Muscle layer of duodenum (tissue), 2 donors: ENCODE results near the gene SCD5.

Experiments used
- H3K27ac ChIP-seq: one replicate; pipeline ENCODE4 v1.7.0; 2013; ENCODE audit warnings: mild to moderate bottlenecking, low read length
- H3K27me3 ChIP-seq: one replicate; pipeline ENCODE4 v1.7.0; 2013; ENCODE audit warnings: low read depth, mild to moderate bottlenecking, control low read depth, low read length
- H3K36me3 ChIP-seq, 2 donors: one replicate each; pipeline ENCODE4 v1.7.0; 2013; ENCODE audit warnings: low read length in 2 of 2, control low read depth in 1 of 2, mild to moderate bottlenecking in 1 of 2; ENCODE audit not compliant: insufficient read depth in 2 of 2, control insufficient read depth in 1 of 2
- H3K4me1 ChIP-seq, 2 donors: one replicate each; pipeline ENCODE4 v1.7.0; 2013; ENCODE audit warnings: low read length in 2 of 2, mild to moderate bottlenecking in 2 of 2, control low read depth in 1 of 2, moderate library complexity in 1 of 2; ENCODE audit not compliant: insufficient read depth in 2 of 2, control insufficient read depth in 1 of 2
- H3K4me3 ChIP-seq, 2 donors: one replicate each; pipeline ENCODE4 v1.7.0; 2013; ENCODE audit warnings: low read length in 2 of 2, low read depth in 1 of 2, mild to moderate bottlenecking in 1 of 2
- H3K9me3 ChIP-seq, 2 donors: one replicate each; pipeline ENCODE4 v1.7.0; 2013; ENCODE audit warnings: low read length in 2 of 2, control low read depth in 1 of 2, mild to moderate bottlenecking in 1 of 2; ENCODE audit not compliant: control insufficient read depth in 1 of 2
- donor health status: healthy.

The SCD5 gene

DNA sequence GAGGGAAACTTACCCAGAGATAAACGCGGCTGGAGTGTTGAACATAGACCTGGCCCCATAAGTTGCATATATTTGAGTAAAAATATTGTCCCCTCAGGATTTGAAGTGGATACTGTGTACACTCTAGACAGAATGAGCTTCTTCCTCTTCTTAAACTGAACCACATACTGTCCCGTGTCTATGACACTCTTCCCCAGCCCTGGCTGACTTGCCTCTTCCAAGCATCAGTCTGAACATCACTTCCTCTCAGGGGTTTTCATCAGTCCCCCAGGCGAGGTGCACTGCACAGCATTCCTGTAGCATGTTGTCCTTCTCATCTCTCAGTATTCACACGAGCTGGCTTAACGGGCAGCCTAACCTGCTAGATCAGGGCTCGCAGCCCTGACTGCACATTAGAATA lies 156.3 kb downstream of the SCD5 start:
- no peaks in the 10 kb centered on the region for H3K9me3 ChIP-seq
- H3K36me3 ChIP-seq: no peaks in the 10 kb centered on the region
- H3K27me3 ChIP-seq: no peaks in the 10 kb centered on the region

DNA sequence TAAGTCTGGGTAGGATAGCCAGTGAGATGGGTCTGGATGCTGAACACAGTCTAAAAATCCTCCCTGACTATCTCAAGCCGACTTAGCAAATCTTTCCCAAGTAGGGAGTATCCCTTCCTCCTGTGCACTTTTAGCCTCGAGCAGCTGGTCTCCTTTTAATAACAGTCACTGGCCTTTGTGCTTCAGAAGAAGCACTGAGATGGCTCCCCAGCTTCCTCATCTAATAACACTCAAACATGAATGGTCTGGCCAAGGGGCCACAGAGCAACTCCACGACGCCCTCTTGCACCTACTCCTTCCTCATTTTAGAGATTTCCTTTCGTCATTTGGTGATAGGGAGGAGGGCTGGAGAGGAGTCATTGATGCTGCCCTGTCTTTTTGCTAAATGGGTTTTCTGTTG lies 158.1 kb downstream of the SCD5 start:
- no peak overlapping the region for H3K4me3 ChIP-seq
- H3K36me3 ChIP-seq: peaks cover 3 to 12% of the 10 kb centered on the region in 2 donors
- no peaks in the 10 kb centered on the region for H3K27me3 ChIP-seq
- H3K9me3 ChIP-seq: no peaks in the 10 kb centered on the region
- peaks cover 0 to 4% of the 10 kb centered on the region in 2 donors for H3K4me1 ChIP-seq
- H3K27ac ChIP-seq: no peak overlapping the region

More for the DNA sequence above, 156.3 kb downstream of the SCD5 start:
- Histone ChIP-seq H3K4me3 (no peak overlapping the region), H3K27ac (no peak overlapping the region), H3K4me1 (peaks cover 0 to 4% of the 10 kb centered on the region in 2 donors)

DNA sequence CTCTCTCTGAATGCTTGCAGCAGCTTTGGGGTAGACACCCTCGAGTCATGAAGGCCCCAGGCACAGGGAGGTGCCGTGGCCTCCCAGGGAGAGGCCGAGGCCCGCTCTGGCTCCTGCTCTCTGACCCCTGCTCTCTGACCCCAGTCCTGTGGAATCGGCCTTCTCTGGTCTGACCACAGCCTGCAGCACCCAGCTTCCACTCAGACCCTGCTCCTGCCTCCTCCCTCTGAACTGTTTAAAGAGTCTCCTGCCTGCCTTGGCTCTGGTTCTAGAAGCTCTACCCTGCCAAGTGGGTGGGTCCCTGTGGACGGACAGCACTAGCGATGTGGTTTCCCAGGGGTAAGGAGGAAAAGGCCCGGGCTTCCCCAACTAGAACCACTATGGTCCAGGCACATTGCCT lies 158.6 kb downstream of the SCD5 start:
- H3K9me3 ChIP-seq: no peaks in the 10 kb centered on the region
- peaks cover 3 to 13% of the 10 kb centered on the region in 2 donors for H3K36me3 ChIP-seq
- peaks cover 0 to 4% of the 10 kb centered on the region in 2 donors for H3K4me1 ChIP-seq
- H3K27me3 ChIP-seq: no peaks in the 10 kb centered on the region
- H3K27ac ChIP-seq: no peak overlapping the region
- no peak overlapping the region for H3K4me3 ChIP-seq

GRCh38 chr4:82638479-82638878 lies 160.1 kb downstream of the SCD5 start:
- no peak overlapping the region for H3K4me3 ChIP-seq
- H3K27me3 ChIP-seq: no peaks in the 10 kb centered on the region
- H3K27ac ChIP-seq: no peak overlapping the region
- H3K9me3 ChIP-seq: no peaks in the 10 kb centered on the region
- peaks cover 0 to 4% of the 10 kb centered on the region in 2 donors for H3K4me1 ChIP-seq
- H3K36me3 ChIP-seq: peaks cover 3 to 18% of the 10 kb centered on the region in 2 donors

- H3K4me1 ChIP-seq: no peaks in the 10 kb centered on the region
- no peak overlapping the region for H3K27ac ChIP-seq
- peaks cover 0 to 5% of the 10 kb centered on the region in 2 donors for H3K36me3 ChIP-seq
Observed at GRCh38 chr4:82630079-82630478, 168.5 kb downstream of the SCD5 start.

DNA sequence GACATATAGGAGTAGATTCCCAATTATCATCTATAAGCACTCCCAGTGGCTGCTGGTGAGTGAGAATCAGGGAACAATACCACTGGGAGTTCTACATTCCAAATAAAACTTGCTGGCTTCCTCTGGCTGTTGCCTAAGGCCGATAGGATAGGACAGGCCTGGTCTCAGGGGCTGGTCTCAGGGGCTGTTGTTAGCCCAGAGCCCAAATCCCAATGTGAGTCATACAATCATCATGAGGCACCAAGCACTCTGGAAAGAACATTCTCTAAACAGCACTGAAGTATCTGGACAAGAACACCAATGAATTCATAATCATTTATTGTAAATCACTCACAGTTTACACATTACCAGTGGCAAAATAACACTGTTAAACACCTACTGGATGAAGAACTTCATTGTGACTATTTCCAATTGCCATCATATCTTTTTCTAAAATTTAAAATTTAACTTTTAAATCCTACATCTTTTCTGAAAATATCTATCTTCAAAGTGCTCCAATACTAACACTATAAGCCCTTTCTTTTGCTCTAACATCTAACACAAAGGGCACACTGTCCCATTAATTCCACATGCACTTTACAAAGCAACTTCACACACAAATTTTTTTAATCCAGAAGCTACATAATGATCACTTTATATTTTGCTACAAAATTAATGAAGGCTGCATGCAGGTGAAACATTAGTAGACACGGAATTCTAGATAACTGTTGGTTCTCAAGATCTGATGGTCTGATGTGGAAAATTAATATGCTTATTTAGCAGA lies 169.2 kb downstream of the SCD5 start:
- Histone ChIP-seq H3K4me3 (no peak overlapping the region), H3K9me3 (no peaks in the 10 kb centered on the region), H3K27ac (no peak overlapping the region), H3K4me1 (no peaks in the 10 kb centered on the region), H3K27me3 (no peaks in the 10 kb centered on the region), H3K36me3 (no peaks in the 10 kb centered on the region)

More at GRCh38 chr4:82630079-82630478, 168.5 kb downstream of the SCD5 start:
- Histone ChIP-seq H3K27me3 (no peaks in the 10 kb centered on the region), H3K9me3 (no peaks in the 10 kb centered on the region), H3K4me3 (no peak overlapping the region)

DNA sequence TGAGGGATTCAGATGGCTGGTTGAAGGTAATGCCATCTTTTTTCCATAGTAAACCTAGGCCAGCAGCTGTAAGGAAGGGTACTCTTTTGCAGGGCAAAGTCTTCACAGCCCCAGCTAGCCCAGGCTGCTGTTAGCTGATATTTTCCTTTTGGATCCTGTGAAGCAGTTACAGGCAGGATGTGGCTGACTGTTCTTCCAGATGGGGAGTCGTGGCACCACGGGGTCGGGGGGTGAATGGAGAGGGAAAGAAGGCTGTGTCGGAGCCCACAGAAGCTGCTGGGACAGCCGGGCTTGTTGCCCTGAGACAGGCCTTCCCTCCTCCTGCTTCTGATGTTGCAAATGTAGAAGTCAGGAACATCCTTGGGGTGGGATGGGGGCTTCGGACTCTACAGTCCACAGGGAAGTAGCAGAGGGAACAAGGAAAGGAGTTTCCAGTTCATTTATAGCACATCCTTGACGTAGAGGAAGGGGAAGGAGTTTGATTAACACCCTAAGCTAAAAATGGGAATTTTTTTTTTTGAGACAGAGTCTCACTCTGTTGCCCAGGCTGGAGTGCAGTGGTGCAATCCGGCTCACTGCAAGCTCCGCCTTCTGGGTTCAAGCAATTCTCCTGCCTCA lies 172.2 kb downstream of the SCD5 start:
- H3K9me3 ChIP-seq: no peaks in the 10 kb centered on the region
- H3K27ac ChIP-seq: no peak overlapping the region
- no peaks in the 10 kb centered on the region for H3K36me3 ChIP-seq
- H3K4me1 ChIP-seq: no peaks in the 10 kb centered on the region
- H3K4me3 ChIP-seq: no peak overlapping the region
- H3K27me3 ChIP-seq: no peaks in the 10 kb centered on the region

GRCh38 chr4:82624819-82625218 lies 173.8 kb downstream of the SCD5 start:
- no peaks in the 10 kb centered on the region for H3K9me3 ChIP-seq
- H3K36me3 ChIP-seq: no peaks in the 10 kb centered on the region
- H3K27ac ChIP-seq: no peak overlapping the region
- no peaks in the 10 kb centered on the region for H3K27me3 ChIP-seq
- no peaks in the 10 kb centered on the region for H3K4me1 ChIP-seq
- H3K4me3 ChIP-seq: no peak overlapping the region

DNA sequence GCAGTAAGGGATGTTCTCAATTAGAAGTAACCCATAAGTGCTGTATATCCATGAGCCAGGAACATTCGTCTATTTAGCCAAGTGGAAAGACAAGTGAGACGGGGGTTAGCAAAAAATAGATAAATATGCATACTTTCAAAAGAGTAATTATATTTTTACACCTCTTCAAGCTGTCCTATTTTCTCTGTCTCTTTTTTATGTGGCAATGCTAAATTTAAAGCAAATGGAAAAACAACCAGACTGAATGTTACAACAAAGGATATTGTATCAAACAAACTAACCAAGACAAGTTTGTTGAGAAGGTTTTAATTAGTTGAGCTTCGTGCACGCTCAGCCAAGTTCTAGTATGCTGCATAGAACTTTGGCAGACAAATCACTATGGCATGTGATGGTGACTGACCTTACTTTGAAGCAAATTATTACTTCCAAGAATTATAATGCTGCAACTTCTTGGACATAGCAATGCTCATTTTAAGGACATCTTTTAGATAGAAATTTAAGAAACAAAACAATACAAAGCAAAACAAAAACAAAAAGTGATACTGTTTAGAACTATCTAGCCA lies 175.4 kb downstream of the SCD5 start:
- Histone ChIP-seq H3K4me1 (no peaks in the 10 kb centered on the region), H3K4me3 (no peak overlapping the region), H3K36me3 (no peaks in the 10 kb centered on the region), H3K27me3 (no peaks in the 10 kb centered on the region), H3K27ac (no peak overlapping the region), H3K9me3 (no peaks in the 10 kb centered on the region)

GRCh38 chr4:82621251-82621650 lies 177.3 kb downstream of the SCD5 start:
- Histone ChIP-seq H3K4me1 (no peaks in the 10 kb centered on the region), H3K27ac (no peak overlapping the region), H3K36me3 (no peaks in the 10 kb centered on the region), H3K27me3 (no peaks in the 10 kb centered on the region), H3K9me3 (no peaks in the 10 kb centered on the region), H3K4me3 (no peak overlapping the region)

GRCh38 chr4:82620126-82620735 lies 178.4 kb downstream of the SCD5 start:
- Histone ChIP-seq H3K27ac (no peak overlapping the region), H3K36me3 (no peaks in the 10 kb centered on the region), H3K9me3 (no peaks in the 10 kb centered on the region), H3K4me1 (no peaks in the 10 kb centered on the region), H3K4me3 (no peak overlapping the region), H3K27me3 (no peaks in the 10 kb centered on the region)
